Effector memory CD4-positive, alpha-beta T cell (primary cell): Measurements from ENCODE around the gene MSI2.
A peak's percentile ranks its signal among the peaks of the same experiment; 100 is the strongest.

Source experiments
- DNase-seq, 3 donors: peaks; one replicate each; pipeline ENCODE4 v3.0.0-alpha.2; 2020
- H3K27ac ChIP-seq: 2 replicates; pipeline ENCODE4 v1.7.0; 2013; ENCODE audit warnings: mild to moderate bottlenecking, low read length, moderate library complexity; ENCODE audit not compliant: insufficient read depth, poor library complexity, severe bottlenecking
- H3K27me3 ChIP-seq: replicated peaks from 2 replicates; pipeline ENCODE4 v1.7.0; 2013; ENCODE audit warnings: mild to moderate bottlenecking, low read length; ENCODE audit not compliant: insufficient read depth, control insufficient read depth, poor library complexity, severe bottlenecking
- H3K36me3 ChIP-seq: 2 replicates; pipeline ENCODE4 v1.7.0; 2013; ENCODE audit warnings: mild to moderate bottlenecking, low read length, moderate library complexity; ENCODE audit not compliant: control insufficient read depth, insufficient read depth
- H3K4me1 ChIP-seq: 2 replicates; pipeline ENCODE4 v1.7.0; 2013; ENCODE audit warnings: low read length, mild to moderate bottlenecking; ENCODE audit not compliant: control insufficient read depth, insufficient read depth, poor library complexity, severe bottlenecking
- H3K4me3 ChIP-seq: 2 replicates; pipeline ENCODE4 v1.7.0; 2013; ENCODE audit warnings: low read length, low read depth, mild to moderate bottlenecking; ENCODE audit not compliant: insufficient read depth, poor library complexity, severe bottlenecking
- H3K9me3 ChIP-seq: 2 replicates; pipeline ENCODE4 v1.7.0; 2013; ENCODE audit warnings: mild to moderate bottlenecking, low read length, moderate library complexity; ENCODE audit not compliant: control insufficient read depth

Gene MSI2

DNA sequence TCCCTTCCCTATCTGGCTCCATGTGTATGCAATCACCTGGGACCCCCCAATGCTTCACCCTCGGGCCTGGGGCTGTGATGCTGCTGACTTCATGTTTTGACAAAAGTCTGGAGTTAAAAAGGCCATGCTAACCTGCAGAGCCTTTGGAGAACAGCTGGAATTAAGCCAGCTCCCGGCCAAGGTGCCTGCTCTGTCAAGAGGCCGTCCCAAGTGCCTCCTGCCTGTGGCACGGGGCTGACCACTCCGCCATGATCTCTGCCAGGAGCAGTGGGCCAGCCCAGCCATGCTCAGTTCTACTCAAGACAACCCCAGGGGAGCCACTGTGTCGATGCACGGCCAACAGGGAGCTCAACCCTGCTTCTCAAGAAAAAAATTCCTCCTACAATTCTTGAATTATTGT lies 395.1 kb downstream of the MSI2 start:
- Histone ChIP-seq H3K4me3 (no peak overlapping the region), H3K27ac (no peak overlapping the region), H3K36me3 (peaks cover 4% of the 10 kb centered on the region), H3K9me3 (no peaks in the 10 kb centered on the region), H3K4me1 (no peaks in the 10 kb centered on the region), H3K27me3 (no peaks in the 10 kb centered on the region)
- DNase-seq: no peak

DNA sequence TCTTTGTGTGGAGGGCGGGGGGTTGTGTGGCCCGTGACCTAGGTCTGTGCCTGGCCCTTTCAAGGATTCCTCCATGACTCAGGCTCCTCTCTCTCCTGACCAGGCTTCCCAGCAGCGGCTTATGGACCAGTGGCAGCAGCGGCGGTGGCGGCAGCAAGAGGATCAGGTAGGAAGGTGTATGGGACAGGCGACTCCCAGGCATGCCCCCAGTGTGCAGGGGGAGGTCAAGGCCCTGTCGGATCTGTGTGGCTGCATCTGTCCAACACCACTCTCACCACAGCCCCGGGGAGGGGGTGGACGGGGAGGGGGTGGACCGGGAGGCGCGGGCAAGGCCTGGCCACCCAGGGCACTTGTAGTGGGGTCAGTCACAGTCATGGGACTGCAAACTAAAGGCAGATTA lies 395.7 kb downstream of the MSI2 start:
- Histone ChIP-seq H3K9me3 (no peaks in the 10 kb centered on the region), H3K27ac (no peak overlapping the region), H3K4me3 (no peak overlapping the region), H3K4me1 (no peaks in the 10 kb centered on the region), H3K27me3 (no peaks in the 10 kb centered on the region), H3K36me3 (peaks cover 4% of the 10 kb centered on the region)
- no peak for DNase-seq

DNA sequence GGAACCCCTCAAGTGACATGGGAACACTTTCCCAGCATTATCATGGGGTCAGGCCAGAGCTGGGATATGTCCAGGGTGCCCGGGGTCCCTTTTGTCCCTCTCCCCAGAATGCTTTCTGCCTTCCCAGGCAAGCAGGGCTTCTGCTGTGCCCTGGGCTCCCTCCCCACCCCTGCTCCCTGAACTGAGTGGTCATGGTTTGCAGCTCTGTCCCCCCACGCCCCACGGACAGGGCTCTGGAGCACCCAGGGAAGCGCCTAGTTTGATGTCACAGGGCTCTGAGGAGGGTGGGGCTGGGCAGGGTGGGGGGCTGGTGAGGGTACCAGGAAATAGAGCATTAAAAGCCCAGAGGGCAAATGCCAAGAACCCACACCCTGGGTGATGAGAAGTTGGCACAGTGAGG lies 396.5 kb downstream of the MSI2 start:
- no peak for DNase-seq
- Histone ChIP-seq H3K9me3 (no peaks in the 10 kb centered on the region), H3K27ac (no peak overlapping the region), H3K36me3 (peaks cover 4% of the 10 kb centered on the region), H3K4me1 (no peaks in the 10 kb centered on the region), H3K27me3 (no peaks in the 10 kb centered on the region), H3K4me3 (no peak overlapping the region)

DNA sequence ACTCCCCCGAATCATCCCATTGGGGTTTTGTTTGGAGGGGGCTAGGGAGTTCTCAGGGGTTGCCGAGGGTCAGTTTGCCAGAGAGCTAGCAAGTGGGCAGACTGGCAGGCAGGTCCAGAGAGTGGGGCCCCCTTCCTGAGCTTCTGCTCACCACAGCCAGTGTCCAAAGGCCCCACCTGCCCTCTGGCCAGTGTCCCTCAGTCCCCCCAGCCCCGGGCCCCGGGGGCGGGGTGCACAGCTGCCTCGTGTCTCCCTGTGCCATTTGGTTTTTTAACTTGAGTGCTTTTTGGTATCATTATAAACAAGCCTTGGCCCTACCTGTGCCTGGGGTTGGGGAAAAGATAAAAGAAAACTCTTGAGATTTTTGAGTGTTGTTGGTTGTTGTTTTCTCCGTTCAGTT lies 397.0 kb downstream of the MSI2 start:
- no peak overlapping the region for H3K27ac ChIP-seq
- DNase-seq: no peak
- no peak overlapping the region for H3K4me3 ChIP-seq
- no peaks in the 10 kb centered on the region for H3K9me3 ChIP-seq
- H3K36me3 ChIP-seq: peaks cover 4% of the 10 kb centered on the region
- H3K27me3 ChIP-seq: no peaks in the 10 kb centered on the region
- no peaks in the 10 kb centered on the region for H3K4me1 ChIP-seq

GRCh38 chr17:57654040-57654775 lies 397.9 kb downstream of the MSI2 start:
- Histone ChIP-seq H3K27me3 (no peaks in the 10 kb centered on the region), H3K27ac (no peak overlapping the region), H3K4me1 (no peaks in the 10 kb centered on the region), H3K9me3 (no peaks in the 10 kb centered on the region), H3K36me3 (peaks cover 4% of the 10 kb centered on the region), H3K4me3 (no peak overlapping the region)
- DNase-seq: no peak

DNA sequence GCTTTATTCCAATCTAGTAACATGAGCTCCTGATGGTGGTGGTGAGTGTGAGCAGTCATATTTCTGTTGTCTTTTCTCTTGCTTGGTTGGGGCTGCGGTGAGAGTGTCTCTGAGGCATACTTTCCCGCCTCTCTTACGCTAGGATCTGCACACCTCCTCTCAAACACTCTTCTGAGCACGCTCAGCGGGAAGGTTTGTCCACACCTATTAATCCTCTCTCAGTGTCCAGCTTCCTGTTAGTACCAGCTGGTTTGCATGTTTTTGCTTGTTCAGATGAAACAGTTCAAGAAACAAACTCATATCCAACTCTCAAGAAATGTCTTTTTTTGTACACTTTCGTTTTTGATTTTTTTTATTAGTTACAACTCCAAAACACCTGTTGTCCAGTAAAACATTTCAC lies 399.2 kb downstream of the MSI2 start:
- Histone ChIP-seq H3K27me3 (no peaks in the 10 kb centered on the region), H3K36me3 (peaks cover 7% of the 10 kb centered on the region), H3K27ac (no peak overlapping the region), H3K4me1 (no peaks in the 10 kb centered on the region), H3K4me3 (no peak overlapping the region), H3K9me3 (no peaks in the 10 kb centered on the region)
- DNase-seq: no peak

DNA sequence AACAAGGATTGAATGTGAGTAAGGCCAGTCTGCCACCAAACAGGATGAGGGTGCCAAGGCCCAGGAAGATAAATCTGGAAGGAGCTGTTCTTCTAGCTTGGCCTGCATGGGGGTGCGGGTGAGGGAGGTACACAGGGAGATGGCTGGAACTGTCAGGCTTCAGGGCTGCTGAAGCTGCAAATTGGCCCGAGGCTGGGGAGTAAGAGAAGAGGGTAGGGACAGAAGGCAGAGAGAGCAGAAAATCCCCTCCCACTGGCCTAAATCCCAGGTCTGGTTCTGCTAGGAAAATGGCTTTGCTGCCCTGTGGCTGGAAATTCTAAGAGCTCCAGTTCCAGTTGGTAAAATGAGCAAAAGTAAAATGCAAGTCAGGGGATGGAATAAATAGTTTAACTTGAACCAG lies 400.9 kb downstream of the MSI2 start:
- no peaks in the 10 kb centered on the region for H3K9me3 ChIP-seq
- no peak overlapping the region for H3K27ac ChIP-seq
- no peak overlapping the region for H3K4me3 ChIP-seq
- H3K4me1 ChIP-seq: no peaks in the 10 kb centered on the region
- H3K36me3 ChIP-seq: peaks cover 3% of the 10 kb centered on the region
- no peaks in the 10 kb centered on the region for H3K27me3 ChIP-seq
- DNase-seq: no peak

DNA sequence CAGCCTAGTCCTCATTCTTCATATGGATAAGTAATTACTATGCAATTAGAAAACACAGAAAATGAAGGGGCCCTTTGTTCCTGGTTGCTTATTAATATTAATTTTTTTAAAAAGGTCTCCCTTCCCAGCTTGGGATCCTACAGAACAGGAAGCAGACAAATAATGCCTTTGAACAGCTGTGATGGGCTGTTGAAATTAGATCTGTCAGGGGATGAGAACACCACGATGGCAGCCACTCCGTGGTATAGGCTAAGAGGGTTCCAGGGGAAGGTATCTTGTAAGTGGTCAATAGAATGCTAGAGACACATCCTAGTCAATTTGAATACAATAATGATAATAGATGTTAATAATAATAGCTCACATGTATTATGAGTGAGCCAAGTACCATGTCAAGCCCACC lies 405.7 kb downstream of the MSI2 start:
- Histone ChIP-seq H3K9me3 (no peaks in the 10 kb centered on the region), H3K27me3 (no peaks in the 10 kb centered on the region), H3K4me1 (no peaks in the 10 kb centered on the region), H3K36me3 (peaks cover 3% of the 10 kb centered on the region), H3K4me3 (no peak overlapping the region), H3K27ac (no peak overlapping the region)
- DNase-seq: no peak

- no peak overlapping the region for H3K27ac ChIP-seq
- no peaks in the 10 kb centered on the region for H3K9me3 ChIP-seq
- H3K27me3 ChIP-seq: no peaks in the 10 kb centered on the region
- peaks cover 3% of the 10 kb centered on the region for H3K36me3 ChIP-seq
- H3K4me3 ChIP-seq: no peak overlapping the region
- no peaks in the 10 kb centered on the region for H3K4me1 ChIP-seq
- DNase-seq: peak; percentile 5 to 42 (median 32)
These were observed 406.5 kb downstream of the MSI2 start for GRCh38 chr17:57662644-57663308.

DNA sequence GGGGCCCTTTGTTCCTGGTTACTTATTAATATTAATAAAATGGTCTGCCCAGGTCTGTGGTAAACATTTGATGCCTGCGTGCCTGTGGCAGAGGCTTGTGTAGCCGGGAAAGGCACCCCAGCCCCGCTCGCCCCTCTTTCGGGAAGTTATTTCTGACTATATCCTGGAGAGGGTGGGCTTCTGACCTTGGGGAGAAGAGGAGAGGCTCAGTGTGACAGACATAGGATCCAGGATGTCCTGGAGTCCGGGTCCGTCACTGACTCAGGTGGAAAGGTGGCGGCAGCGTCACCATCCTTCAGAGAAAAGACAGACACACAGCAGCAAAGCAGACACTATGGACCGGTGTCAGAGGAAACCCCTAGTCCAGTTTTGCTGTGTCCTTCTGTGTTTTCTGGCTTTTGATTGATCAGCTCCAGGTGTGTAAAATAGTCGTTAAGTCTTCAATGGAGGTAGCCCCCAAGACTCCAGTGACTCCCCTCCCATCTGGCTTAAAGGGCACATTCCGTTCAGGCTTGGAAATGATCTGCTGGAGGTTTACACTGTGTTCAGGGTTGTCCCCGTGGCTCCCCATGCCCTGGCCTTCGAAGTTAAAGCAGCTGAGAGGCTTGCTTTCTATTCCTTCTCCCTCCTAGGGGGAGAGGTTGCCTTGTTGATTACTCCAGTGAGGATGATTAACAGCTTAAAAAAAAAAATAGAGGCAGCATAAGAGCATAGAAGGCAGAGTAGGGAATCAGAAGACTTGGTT lies 407.2 kb downstream of the MSI2 start:
- no peak overlapping the region for H3K4me3 ChIP-seq
- H3K27ac ChIP-seq: no peak overlapping the region
- no peak for DNase-seq

More for the DNA sequence above, 407.2 kb downstream of the MSI2 start:
- H3K27me3 ChIP-seq: no peaks in the 10 kb centered on the region
- no peaks in the 10 kb centered on the region for H3K9me3 ChIP-seq
- peaks cover 3% of the 10 kb centered on the region for H3K36me3 ChIP-seq
- no peaks in the 10 kb centered on the region for H3K4me1 ChIP-seq
